ENCODE data around the gene PRDM16. TPM values are rescaled to one million over a fixed set of nuclear protein-coding genes. Genes with fewer than 3 reads are reported as not detected.
A peak's percentile ranks its signal among the peaks of the same experiment; 100 is the strongest.

PRDM16 gene
- total and polyA plus RNA-seq, 2 of the 13 experiments (the other 11 are each of a cell fraction or from before 2014, with no cell fraction given): 0.15 to 0.81 TPM

DNA sequence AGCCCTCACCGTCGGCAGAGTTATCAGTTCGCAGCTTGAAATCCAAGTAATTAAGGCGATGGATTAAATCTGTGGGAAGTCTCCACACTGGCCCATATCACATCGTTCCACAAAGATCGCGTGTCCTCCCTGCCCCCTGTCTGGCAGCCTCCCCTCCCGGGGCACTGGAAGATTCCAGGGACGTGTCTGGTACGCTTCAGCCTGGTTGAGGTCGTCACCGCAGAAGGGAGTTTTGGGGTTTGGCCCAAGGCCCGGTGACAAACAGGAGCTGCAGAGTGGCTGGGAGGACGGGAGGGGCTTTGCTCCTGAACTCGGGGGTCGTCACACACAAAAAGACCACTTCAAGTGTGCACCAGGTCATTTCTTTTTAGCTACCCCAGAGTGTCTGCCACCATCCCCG is 51.1 kb downstream of the PRDM16 start:
- TF ChIP-seq ZNF883 (CRISPR knock-in tag; IDR thresholded peaks at IDR 0.05; ENCODE audit: not compliant biosample characterization) (no peak), ZEB1 (IDR thresholded peaks at IDR 0.05; ENCODE audit: insufficient replicate concordance, low read depth) (no peak)
- TF ChIP-seq, protein P1, sequence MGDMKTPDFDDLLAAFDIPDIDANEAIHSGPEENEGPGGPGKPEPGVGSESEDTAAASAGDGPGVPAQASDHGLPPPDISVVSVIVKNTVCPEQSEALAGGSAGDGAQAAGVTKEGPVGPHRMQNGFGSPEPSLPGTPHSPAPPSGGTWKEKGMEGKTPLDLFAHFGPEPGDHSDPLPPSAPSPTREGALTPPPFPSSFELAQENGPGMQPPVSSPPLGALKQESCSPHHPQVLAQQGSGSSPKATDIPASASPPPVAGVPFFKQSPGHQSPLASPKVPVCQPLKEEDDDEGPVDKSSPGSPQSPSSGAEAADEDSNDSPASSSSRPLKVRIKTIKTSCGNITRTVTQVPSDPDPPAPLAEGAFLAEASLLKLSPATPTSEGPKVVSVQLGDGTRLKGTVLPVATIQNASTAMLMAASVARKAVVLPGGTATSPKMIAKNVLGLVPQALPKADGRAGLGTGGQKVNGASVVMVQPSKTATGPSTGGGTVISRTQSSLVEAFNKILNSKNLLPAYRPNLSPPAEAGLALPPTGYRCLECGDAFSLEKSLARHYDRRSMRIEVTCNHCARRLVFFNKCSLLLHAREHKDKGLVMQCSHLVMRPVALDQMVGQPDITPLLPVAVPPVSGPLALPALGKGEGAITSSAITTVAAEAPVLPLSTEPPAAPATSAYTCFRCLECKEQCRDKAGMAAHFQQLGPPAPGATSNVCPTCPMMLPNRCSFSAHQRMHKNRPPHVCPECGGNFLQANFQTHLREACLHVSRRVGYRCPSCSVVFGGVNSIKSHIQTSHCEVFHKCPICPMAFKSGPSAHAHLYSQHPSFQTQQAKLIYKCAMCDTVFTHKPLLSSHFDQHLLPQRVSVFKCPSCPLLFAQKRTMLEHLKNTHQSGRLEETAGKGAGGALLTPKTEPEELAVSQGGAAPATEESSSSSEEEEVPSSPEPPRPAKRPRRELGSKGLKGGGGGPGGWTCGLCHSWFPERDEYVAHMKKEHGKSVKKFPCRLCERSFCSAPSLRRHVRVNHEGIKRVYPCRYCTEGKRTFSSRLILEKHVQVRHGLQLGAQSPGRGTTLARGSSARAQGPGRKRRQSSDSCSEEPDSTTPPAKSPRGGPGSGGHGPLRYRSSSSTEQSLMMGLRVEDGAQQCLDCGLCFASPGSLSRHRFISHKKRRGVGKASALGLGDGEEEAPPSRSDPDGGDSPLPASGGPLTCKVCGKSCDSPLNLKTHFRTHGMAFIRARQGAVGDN (CRISPR knock-in tag; IDR thresholded peaks at IDR 0.05): 0 out of 2 replicates have a peak, but pooled peaks have one; percentile 7
- H3K4me1 ChIP-seq (ENCODE audit: insufficient read depth, low read length): peaks cover 40% of the 10 kb centered on the region
- H4K20me1 ChIP-seq (ENCODE audit: insufficient read depth, low read length): no peaks in the 10 kb centered on the region
- ChIA-PET POLR2A (no interaction called here), CTCF (ENCODE audit: low intra/inter-chr PET ratio, low total read pairs) (no interaction called here)
- in situ Hi-C loops (cut with HindIII; ENCODE audit: extremely low pct_ligation_motif_present, low pct_unique_long_range_greater_than_20kb) (no loop called here), intact Hi-C loops (cut with micrococcal nuclease; ENCODE audit: unreplicated experiment) (no loop called here)
- BruUV-seq (replicated peaks): no TSS peak
- DNase-seq (ENCODE audit: low spot score): no peak
- no peaks in the 10 kb centered on the region for H3K9me3 ChIP-seq (ENCODE audit: low read length)
- no peak for ATAC-seq
- H3K4me3 ChIP-seq (replicated peaks in 1 of 3; ENCODE audit: insufficient read depth in 1 of 3, low read depth in 2 of 3, low read length in 3 of 3): no peak overlapping the region
- 80% methylated on average over 14 of the region's 17 CpGs for WGBS (ENCODE audit: low lambda C conversion rate)
- H3K36me3 ChIP-seq (replicated peaks in 1 of 2; ENCODE audit: control insufficient read depth in 1 of 2, insufficient read depth in 2 of 2, low read length in 2 of 2): no peaks in the 10 kb centered on the region
- H3K27ac ChIP-seq (ENCODE audit: extremely low read length, insufficient read depth, low read length): no peak overlapping the region
- H3K27me3 ChIP-seq (ENCODE audit: control insufficient read depth in 1 of 2, insufficient read depth in 2 of 2, low read length in 2 of 2): peaks cover 2 to 10% of the 10 kb centered on the region in 2 experiments; a peak in 1 of 5 replicates
- no peak overlapping the region for H3K9ac ChIP-seq (ENCODE audit: insufficient read depth, low read depth, low read length)
- no peak overlapping the region for H2AFZ ChIP-seq (ENCODE audit: low read length)
- H3K79me2 ChIP-seq (ENCODE audit: insufficient read depth, low read length): no peaks in the 10 kb centered on the region
- no peak overlapping the region for H3K4me2 ChIP-seq (ENCODE audit: low read depth, low read length)
- FAIRE-seq: no peak

DNA sequence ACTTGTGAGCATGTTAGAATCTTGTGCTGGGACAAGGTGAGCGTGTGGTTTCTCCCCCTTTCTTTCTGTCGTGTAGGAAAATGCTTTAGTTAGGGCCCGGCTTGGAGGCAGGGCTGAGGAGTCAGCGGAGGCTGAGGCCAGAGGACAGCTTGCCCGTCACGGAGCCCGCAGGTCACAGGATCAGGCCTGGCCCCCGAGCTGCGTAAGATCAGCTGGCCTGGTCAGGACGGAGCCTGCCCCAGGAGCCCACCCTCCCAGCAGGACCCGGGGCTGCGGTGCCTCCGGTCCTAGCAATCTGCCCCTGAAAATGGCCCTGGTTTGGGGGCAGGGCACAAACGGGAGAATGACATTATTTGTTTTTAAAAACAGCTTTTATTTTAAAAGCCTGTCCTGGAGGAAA is 52.0 kb downstream of the PRDM16 start:
- no peak for TF ChIP-seq ZNF143 (CRISPR knock-in tag; IDR thresholded peaks at IDR 0.05)
- TF ChIP-seq, protein P2, sequence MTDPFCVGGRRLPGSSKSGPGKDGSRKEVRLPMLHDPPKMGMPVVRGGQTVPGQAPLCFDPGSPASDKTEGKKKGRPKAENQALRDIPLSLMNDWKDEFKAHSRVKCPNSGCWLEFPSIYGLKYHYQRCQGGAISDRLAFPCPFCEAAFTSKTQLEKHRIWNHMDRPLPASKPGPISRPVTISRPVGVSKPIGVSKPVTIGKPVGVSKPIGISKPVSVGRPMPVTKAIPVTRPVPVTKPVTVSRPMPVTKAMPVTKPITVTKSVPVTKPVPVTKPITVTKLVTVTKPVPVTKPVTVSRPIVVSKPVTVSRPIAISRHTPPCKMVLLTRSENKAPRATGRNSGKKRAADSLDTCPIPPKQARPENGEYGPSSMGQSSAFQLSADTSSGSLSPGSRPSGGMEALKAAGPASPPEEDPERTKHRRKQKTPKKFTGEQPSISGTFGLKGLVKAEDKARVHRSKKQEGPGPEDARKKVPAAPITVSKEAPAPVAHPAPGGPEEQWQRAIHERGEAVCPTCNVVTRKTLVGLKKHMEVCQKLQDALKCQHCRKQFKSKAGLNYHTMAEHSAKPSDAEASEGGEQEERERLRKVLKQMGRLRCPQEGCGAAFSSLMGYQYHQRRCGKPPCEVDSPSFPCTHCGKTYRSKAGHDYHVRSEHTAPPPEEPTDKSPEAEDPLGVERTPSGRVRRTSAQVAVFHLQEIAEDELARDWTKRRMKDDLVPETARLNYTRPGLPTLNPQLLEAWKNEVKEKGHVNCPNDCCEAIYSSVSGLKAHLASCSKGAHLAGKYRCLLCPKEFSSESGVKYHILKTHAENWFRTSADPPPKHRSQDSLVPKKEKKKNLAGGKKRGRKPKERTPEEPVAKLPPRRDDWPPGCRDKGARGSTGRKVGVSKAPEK (CRISPR knock-in tag; IDR thresholded peaks at IDR 0.05; ENCODE audit: borderline replicate concordance): no peak
- no peak for TF ChIP-seq ZFP37 (CRISPR knock-in tag; IDR thresholded peaks at IDR 0.05; ENCODE audit: borderline replicate concordance)
- TF ChIP-seq, protein P3, sequence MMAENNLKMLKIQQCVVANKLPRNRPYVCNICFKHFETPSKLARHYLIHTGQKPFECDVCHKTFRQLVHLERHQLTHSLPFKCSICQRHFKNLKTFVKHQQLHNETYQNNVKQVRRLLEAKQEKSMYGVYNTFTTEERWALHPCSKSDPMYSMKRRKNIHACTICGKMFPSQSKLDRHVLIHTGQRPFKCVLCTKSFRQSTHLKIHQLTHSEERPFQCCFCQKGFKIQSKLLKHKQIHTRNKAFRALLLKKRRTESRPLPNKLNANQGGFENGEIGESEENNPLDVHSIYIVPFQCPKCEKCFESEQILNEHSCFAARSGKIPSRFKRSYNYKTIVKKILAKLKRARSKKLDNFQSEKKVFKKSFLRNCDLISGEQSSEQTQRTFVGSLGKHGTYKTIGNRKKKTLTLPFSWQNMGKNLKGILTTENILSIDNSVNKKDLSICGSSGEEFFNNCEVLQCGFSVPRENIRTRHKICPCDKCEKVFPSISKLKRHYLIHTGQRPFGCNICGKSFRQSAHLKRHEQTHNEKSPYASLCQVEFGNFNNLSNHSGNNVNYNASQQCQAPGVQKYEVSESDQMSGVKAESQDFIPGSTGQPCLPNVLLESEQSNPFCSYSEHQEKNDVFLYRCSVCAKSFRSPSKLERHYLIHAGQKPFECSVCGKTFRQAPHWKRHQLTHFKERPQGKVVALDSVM (CRISPR knock-in tag; IDR thresholded peaks at IDR 0.05): peak; percentile 75; the same call in 1 of the 2 replicates
- intact Hi-C loops (cut with micrococcal nuclease; ENCODE audit: unreplicated experiment): no loop called here
- ChIA-PET CTCF (ENCODE audit: low intra/inter-chr PET ratio, low total read pairs) (no interaction called here), POLR2A (no interaction called here)
- DNase-seq (ENCODE audit: low spot score) (no peak), ATAC-seq (no peak), FAIRE-seq (no peak)
- Histone ChIP-seq H3K36me3 (replicated peaks in 1 of 2; ENCODE audit: control insufficient read depth in 1 of 2, insufficient read depth in 2 of 2, low read length in 2 of 2) (no peaks in the 10 kb centered on the region), H3K27me3 (ENCODE audit: control insufficient read depth in 1 of 2, insufficient read depth in 2 of 2, low read length in 2 of 2) (peaks cover 2 to 10% of the 10 kb centered on the region in 2 experiments; a peak in 1 of 5 replicates), H3K4me1 (ENCODE audit: insufficient read depth, low read length) (peaks cover 40% of the 10 kb centered on the region), H3K9me3 (ENCODE audit: low read length) (no peaks in the 10 kb centered on the region), H3K79me2 (ENCODE audit: insufficient read depth, low read length) (no peaks in the 10 kb centered on the region), H3K27ac (ENCODE audit: extremely low read length, insufficient read depth, low read length) (no peak overlapping the region), H4K20me1 (ENCODE audit: insufficient read depth, low read length) (no peaks in the 10 kb centered on the region), H3K4me2 (ENCODE audit: low read depth, low read length) (peak overlapping the region; percentile 24; the same call in 1 of the 2 replicates), H3K4me3 (replicated peaks in 1 of 3; ENCODE audit: insufficient read depth in 1 of 3, low read depth in 2 of 3, low read length in 3 of 3) (no peak overlapping the region), H3K9ac (ENCODE audit: insufficient read depth, low read depth, low read length) (peak overlapping the region; percentile 5; the same call in 1 of the 2 replicates), H2AFZ (ENCODE audit: low read length) (no peak overlapping the region)
- in situ Hi-C loops (cut with HindIII; ENCODE audit: extremely low pct_ligation_motif_present, low pct_unique_long_range_greater_than_20kb): no loop called here
- WGBS (ENCODE audit: low lambda C conversion rate): 45% methylated on average over 3 of the region's 14 CpGs
- BruUV-seq (replicated peaks): no TSS peak
